GM12878 (cell line): Measurements from ENCODE around the gene SUGP1. TPM values are rescaled to one million over a fixed set of nuclear protein-coding genes. Genes with fewer than 3 reads are reported as not detected.

Experiments used
- BACH1 ChIP-seq: fragments of 450-650 bp; IDR thresholded peaks from 2 replicates; pipeline ENCODE4 v1.6.1; 2017; ENCODE audit warnings: mild to moderate bottlenecking, borderline replicate concordance
- BHLHE40 ChIP-seq, 2 experiments: fragments of 450-650 bp in 1 of 2; IDR thresholded peaks; 2 replicates each; pipeline ENCODE4 v1.6.1; 2011 to 2017; ENCODE audit warnings: low read depth in 2 of 2, borderline replicate concordance in 1 of 2, improper control_type of control experiment in 1 of 2, low read length in 1 of 2, mild to moderate bottlenecking in 1 of 2
- GATAD2B ChIP-seq: fragments of 450-650 bp; conservative IDR thresholded peaks from 2 replicates; pipeline ENCODE4 v1.6.1; 2017; ENCODE audit warnings: low read depth, mild to moderate bottlenecking, moderate library complexity
- LARP7 ChIP-seq: fragments of 450-650 bp; IDR thresholded peaks from 2 replicates; pipeline ENCODE4 v1.6.1; 2017; ENCODE audit warnings: mild to moderate bottlenecking
- MEF2B ChIP-seq: fragments of 450-650 bp; IDR thresholded peaks from 2 replicates; pipeline ENCODE4 v1.6.1; 2018; ENCODE audit warnings: mild to moderate bottlenecking, moderate library complexity; ENCODE audit not compliant: partially characterized antibody, poor library complexity, severe bottlenecking
- MXI1 ChIP-seq: fragments of 150-350 bp; IDR thresholded peaks from 2 replicates; pipeline ENCODE4 v1.6.1; 2011; ENCODE audit warnings: low read depth, mild to moderate bottlenecking, inconsistent platforms, low read length, improper control_type of control experiment
- PAX5 ChIP-seq: IDR thresholded peaks from 2 replicates; pipeline ENCODE4 v1.6.1; 2011; ENCODE audit warnings: low read depth, low read length, borderline replicate concordance
- RAD51 ChIP-seq: fragments of 450-650 bp; IDR thresholded peaks from 2 replicates; pipeline ENCODE4 v1.6.1; 2016; ENCODE audit warnings: moderate library complexity, mild to moderate bottlenecking, inconsistent platforms
- RB1 ChIP-seq: fragments of 450-650 bp; formaldehyde crosslinking; IDR thresholded peaks from 2 replicates; pipeline ENCODE4 v1.6.1; 2017; ENCODE audit warnings: mild to moderate bottlenecking, borderline replicate concordance
- RCOR1 ChIP-seq: conservative IDR thresholded peaks from 2 replicates; pipeline ENCODE4 v1.6.1; 2012; ENCODE audit warnings: low read depth, low read length, improper control_type of control experiment
- SMC3 ChIP-seq: IDR thresholded peaks from 2 replicates; pipeline ENCODE4 v1.6.1; 2011; ENCODE audit warnings: low read length, improper control_type of control experiment, borderline replicate concordance
- SUZ12 ChIP-seq: fragments of 200-600 bp; sonication (generic); IDR thresholded peaks from one replicate; pipeline ENCODE4 v1.6.1; 2018; ENCODE audit warnings: antibody characterized with exemption, mild to moderate bottlenecking; ENCODE audit not compliant: unreplicated experiment
- TCF7 ChIP-seq: IDR thresholded peaks from 2 replicates; pipeline ENCODE4 v1.6.1; 2014; ENCODE audit warnings: antibody characterized with exemption, borderline replicate concordance
- YY1 ChIP-seq: IDR thresholded peaks from 2 replicates; pipeline ENCODE4 v1.6.1; 2011; ENCODE audit warnings: low read depth, mild to moderate bottlenecking, low read length
- ZNF207 ChIP-seq: fragments of 450-650 bp; IDR thresholded peaks from 2 replicates; pipeline ENCODE4 v1.6.1; 2014; ENCODE audit warnings: antibody characterized with exemption, mild to moderate bottlenecking, borderline replicate concordance
- ZNF622 ChIP-seq: fragments of 450-650 bp; IDR thresholded peaks from 2 replicates; pipeline ENCODE4 v1.6.1; 2017; ENCODE audit warnings: mild to moderate bottlenecking, inconsistent platforms
- polyA plus RNA-seq, 11 experiments: library from polyadenylated mRNA; depleted of rRNA in 4 of 11; unstranded in 6 of 11; stranded (reverse) in 5 of 11; fragments of >200 nt; fragmentation: Nextera tagmentation in 4 of 11; fragmentation: Illumina TruSeq in 1 of 11; extraction: Ambion mirVana in 4 of 11; extraction: Trizol in 1 of 11; gene quantifications; 1 replicate in 1 of 11; 2 replicates in 10 of 11; pipeline versions ENCODE4 v1.2.1 to v1.2.3, GENCODE V29; 2011 to 2016; ENCODE audit warnings: inconsistent platforms in 2 of 11, missing spikeins in 2 of 11, low read depth in 1 of 11
- total RNA-seq, 4 experiments: library from RNA; depleted of rRNA in 3 of 4; stranded (reverse); fragments of >200 nt in 3 of 4; fragmentation: Illumina TruSeq in 1 of 4; extraction: Trizol in 1 of 4; gene quantifications; 2 replicates each; pipeline versions ENCODE4 v1.2.1 to v1.2.3, GENCODE V29; 2013 to 2021
- TF ChIP-seq, protein P1 (sequence below), 3 experiments: IDR thresholded peaks in 2 of 3; conservative IDR thresholded peaks in 1 of 3; 2 replicates each; pipeline ENCODE4 v1.5.1; 2011; ENCODE audit warnings: low read depth in 3 of 3, low read length in 3 of 3, mild to moderate bottlenecking in 3 of 3, control low read depth in 2 of 3, moderate library complexity in 2 of 3, inconsistent platforms in 1 of 3, mixed read lengths in 1 of 3; ENCODE audit not compliant: control insufficient read depth in 2 of 3, insufficient read depth in 1 of 3; ENCODE audit errors: extremely low read depth in 1 of 3
- TF ChIP-seq, protein P2 (sequence below): fragments of 450-650 bp; IDR thresholded peaks from 2 replicates; pipeline ENCODE4 v1.6.1; 2017; ENCODE audit warnings: low read depth, mild to moderate bottlenecking, moderate library complexity
- TF ChIP-seq, protein P3 (sequence below): IDR thresholded peaks from 2 replicates; pipeline ENCODE4 v1.6.1; 2011; ENCODE audit warnings: borderline replicate concordance, low read depth, mild to moderate bottlenecking, moderate library complexity, mixed read lengths, low read length; ENCODE audit not compliant: insufficient read depth; ENCODE audit errors: extremely low read length
- TF ChIP-seq, protein P4 (sequence below): IDR thresholded peaks from 2 replicates; pipeline ENCODE4 v1.6.1; 2011; ENCODE audit warnings: low read depth, low read length, improper control_type of control experiment, borderline replicate concordance

The SUGP1 gene
- total and polyA plus RNA-seq, 10 of the 15 experiments (the other 5 are each of a cell fraction or from before 2014, with no cell fraction given), result 1.6 to 70.2 (median 38.4) TPM

DNA sequence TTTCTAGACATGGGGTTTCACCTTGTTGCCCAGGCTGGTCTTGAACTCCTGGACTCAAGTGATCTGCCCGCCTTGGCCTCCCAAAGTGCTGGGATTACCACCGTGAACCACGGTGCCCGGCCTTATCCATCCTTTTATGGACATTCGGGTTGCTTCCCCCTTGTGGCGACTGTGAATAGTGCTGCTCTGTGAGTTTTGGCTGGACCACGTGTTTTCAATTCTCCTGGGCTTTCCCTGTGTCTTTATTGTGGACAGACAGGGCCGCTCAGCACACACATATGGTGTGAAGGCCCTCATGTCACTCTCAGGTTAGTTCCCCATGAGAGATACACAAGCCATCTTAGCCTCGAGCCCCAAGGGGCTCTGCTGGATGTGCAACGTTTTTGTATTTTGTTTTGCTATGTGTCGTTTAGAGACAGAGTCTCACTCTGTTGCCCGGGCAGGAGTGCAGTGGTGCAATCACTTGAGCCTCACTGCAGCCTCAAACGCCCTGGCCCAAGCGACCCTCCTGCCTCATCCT, 40.8 kb upstream of the SUGP1 start (continued):
- TF ChIP-seq MEF2B (peak; percentile 96), SUZ12 (no peak), BHLHE40 (IDR thresholded peaks at IDR 0.05; ENCODE audit: borderline replicate concordance in 1 of 2, low read depth in 2 of 2, low read length in 1 of 2) (peak; percentile 42 to 60; a peak in 3 of 4 replicates), RB1 (peak; percentile 55; the same call in 1 of the 2 replicates), RAD51 (peak; percentile 89), BACH1 (peak; percentile 78; the same call in 1 of the 2 replicates), YY1 (0 out of 2 replicates have a peak, but pooled peaks have one; percentile 21), LARP7 (peak; percentile 24; the same call in 1 of the 2 replicates), RCOR1 (no peak), TCF7 (no peak), ZNF207 (0 out of 2 replicates have a peak, but pooled peaks have one; percentile 29), MXI1 (peak; percentile 18; the same call in 1 of the 2 replicates), SMC3 (peak; percentile 45; the same call in 1 of the 2 replicates), PAX5 (0 out of 2 replicates have a peak, but pooled peaks have one; percentile 30), GATAD2B (peak; percentile 64), ZNF622 (no peak)
- TF ChIP-seq, protein P1, sequence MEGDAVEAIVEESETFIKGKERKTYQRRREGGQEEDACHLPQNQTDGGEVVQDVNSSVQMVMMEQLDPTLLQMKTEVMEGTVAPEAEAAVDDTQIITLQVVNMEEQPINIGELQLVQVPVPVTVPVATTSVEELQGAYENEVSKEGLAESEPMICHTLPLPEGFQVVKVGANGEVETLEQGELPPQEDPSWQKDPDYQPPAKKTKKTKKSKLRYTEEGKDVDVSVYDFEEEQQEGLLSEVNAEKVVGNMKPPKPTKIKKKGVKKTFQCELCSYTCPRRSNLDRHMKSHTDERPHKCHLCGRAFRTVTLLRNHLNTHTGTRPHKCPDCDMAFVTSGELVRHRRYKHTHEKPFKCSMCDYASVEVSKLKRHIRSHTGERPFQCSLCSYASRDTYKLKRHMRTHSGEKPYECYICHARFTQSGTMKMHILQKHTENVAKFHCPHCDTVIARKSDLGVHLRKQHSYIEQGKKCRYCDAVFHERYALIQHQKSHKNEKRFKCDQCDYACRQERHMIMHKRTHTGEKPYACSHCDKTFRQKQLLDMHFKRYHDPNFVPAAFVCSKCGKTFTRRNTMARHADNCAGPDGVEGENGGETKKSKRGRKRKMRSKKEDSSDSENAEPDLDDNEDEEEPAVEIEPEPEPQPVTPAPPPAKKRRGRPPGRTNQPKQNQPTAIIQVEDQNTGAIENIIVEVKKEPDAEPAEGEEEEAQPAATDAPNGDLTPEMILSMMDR (IDR thresholded peaks at IDR 0.05 in 2 of 3, conservative IDR thresholded peaks at IDR 0.05 in 1 of 3; ENCODE audit: control insufficient read depth in 2 of 3, extremely low read depth in 1 of 3, insufficient read depth in 1 of 3, low read depth in 3 of 3, low read length in 3 of 3), result peak; percentile 70 to 84 (median 77)
- TF ChIP-seq, protein P2, sequence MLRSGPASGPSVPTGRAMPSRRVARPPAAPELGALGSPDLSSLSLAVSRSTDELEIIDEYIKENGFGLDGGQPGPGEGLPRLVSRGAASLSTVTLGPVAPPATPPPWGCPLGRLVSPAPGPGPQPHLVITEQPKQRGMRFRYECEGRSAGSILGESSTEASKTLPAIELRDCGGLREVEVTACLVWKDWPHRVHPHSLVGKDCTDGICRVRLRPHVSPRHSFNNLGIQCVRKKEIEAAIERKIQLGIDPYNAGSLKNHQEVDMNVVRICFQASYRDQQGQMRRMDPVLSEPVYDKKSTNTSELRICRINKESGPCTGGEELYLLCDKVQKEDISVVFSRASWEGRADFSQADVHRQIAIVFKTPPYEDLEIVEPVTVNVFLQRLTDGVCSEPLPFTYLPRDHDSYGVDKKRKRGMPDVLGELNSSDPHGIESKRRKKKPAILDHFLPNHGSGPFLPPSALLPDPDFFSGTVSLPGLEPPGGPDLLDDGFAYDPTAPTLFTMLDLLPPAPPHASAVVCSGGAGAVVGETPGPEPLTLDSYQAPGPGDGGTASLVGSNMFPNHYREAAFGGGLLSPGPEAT, result peak; percentile 68; the same call in 1 of the 2 replicates
- TF ChIP-seq, protein P3, sequence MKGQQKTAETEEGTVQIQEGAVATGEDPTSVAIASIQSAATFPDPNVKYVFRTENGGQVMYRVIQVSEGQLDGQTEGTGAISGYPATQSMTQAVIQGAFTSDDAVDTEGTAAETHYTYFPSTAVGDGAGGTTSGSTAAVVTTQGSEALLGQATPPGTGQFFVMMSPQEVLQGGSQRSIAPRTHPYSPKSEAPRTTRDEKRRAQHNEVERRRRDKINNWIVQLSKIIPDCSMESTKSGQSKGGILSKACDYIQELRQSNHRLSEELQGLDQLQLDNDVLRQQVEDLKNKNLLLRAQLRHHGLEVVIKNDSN, result peak; percentile 37
- TF ChIP-seq, protein P4, sequence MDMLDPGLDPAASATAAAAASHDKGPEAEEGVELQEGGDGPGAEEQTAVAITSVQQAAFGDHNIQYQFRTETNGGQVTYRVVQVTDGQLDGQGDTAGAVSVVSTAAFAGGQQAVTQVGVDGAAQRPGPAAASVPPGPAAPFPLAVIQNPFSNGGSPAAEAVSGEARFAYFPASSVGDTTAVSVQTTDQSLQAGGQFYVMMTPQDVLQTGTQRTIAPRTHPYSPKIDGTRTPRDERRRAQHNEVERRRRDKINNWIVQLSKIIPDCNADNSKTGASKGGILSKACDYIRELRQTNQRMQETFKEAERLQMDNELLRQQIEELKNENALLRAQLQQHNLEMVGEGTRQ, result peak; percentile 19; the same call in 1 of the 2 replicates
